Neuronal stem cell (in vitro differentiated cells): ENCODE data around the gene OR5I1.

Experiments used
- DNase-seq: peaks from one replicate; pipeline ENCODE4 v3.0.0-alpha.2; 2013; ENCODE audit warnings: low spot score
- H2AFZ ChIP-seq: one replicate; pipeline ENCODE4 v1.6.1; 2013; ENCODE audit warnings: mild to moderate bottlenecking, low read length, inconsistent platforms
- H2AK5ac ChIP-seq: 2 replicates; pipeline ENCODE4 v1.6.1; 2013; ENCODE audit warnings: low read depth, mild to moderate bottlenecking, inconsistent platforms, low read length, moderate library complexity, mixed read lengths
- H2BK120ac ChIP-seq: 2 replicates; pipeline ENCODE4 v1.6.1; 2013; ENCODE audit warnings: low read depth, mild to moderate bottlenecking, inconsistent platforms, low read length, moderate library complexity, mixed read lengths
- H2BK12ac ChIP-seq: one replicate; pipeline ENCODE4 v1.6.1; 2013; ENCODE audit warnings: low read length, inconsistent platforms
- H2BK15ac ChIP-seq: 2 replicates; pipeline ENCODE4 v1.6.1; 2013; ENCODE audit warnings: mild to moderate bottlenecking, low read length, inconsistent platforms, mixed read lengths
- H2BK5ac ChIP-seq: one replicate; pipeline ENCODE4 v1.6.1; 2013; ENCODE audit warnings: inconsistent platforms, mild to moderate bottlenecking, low read length, moderate library complexity
- H3K14ac ChIP-seq: one replicate; pipeline ENCODE4 v1.6.1; 2013; ENCODE audit warnings: low read length, inconsistent platforms
- H3K18ac ChIP-seq: 2 replicates; pipeline ENCODE4 v1.6.1; 2013; ENCODE audit warnings: low read length, inconsistent platforms
- H3K23ac ChIP-seq: 2 replicates; pipeline ENCODE4 v1.6.1; 2013; ENCODE audit warnings: low read depth, mild to moderate bottlenecking, mixed read lengths, low read length, inconsistent platforms; ENCODE audit not compliant: poor library complexity
- H3K27ac ChIP-seq: replicated peaks from 3 replicates; pipeline ENCODE4 v1.5.1; 2013; ENCODE audit warnings: low read length, inconsistent platforms
- H3K27me3 ChIP-seq, 3 experiments: 2 replicates each; pipeline ENCODE4 v1.6.1; 2013; ENCODE audit warnings: low read length in 3 of 3, mild to moderate bottlenecking in 2 of 3, inconsistent platforms in 1 of 3, low read depth in 1 of 3, mixed read lengths in 1 of 3, moderate library complexity in 1 of 3; ENCODE audit not compliant: control insufficient read depth in 3 of 3, insufficient read depth in 3 of 3
- H3K36me3 ChIP-seq, 2 donors: replicated peaks in 1 of 2; 2 replicates each; pipeline ENCODE4 v1.6.1; 2013; ENCODE audit warnings: low read length in 2 of 2; ENCODE audit not compliant: control insufficient read depth in 2 of 2, insufficient read depth in 2 of 2
- H3K4ac ChIP-seq: 2 replicates; pipeline ENCODE4 v1.6.1; 2013; ENCODE audit warnings: inconsistent platforms, mild to moderate bottlenecking, low read length, moderate library complexity
- H3K4me1 ChIP-seq, 2 donors: 1 replicate in 1 of 2; 2 replicates in 1 of 2; pipeline ENCODE4 v1.6.1; 2013; ENCODE audit warnings: low read length in 2 of 2, low read depth in 1 of 2; ENCODE audit not compliant: control insufficient read depth in 2 of 2, insufficient read depth in 1 of 2
- H3K4me2 ChIP-seq: one replicate; pipeline ENCODE4 v1.6.1; 2013; ENCODE audit warnings: mild to moderate bottlenecking, low read length, inconsistent platforms; ENCODE audit not compliant: insufficient read depth, poor library complexity, severe bottlenecking
- H3K4me3 ChIP-seq, 2 donors: 2 replicates each; pipeline ENCODE4 v1.5.1; 2013; ENCODE audit warnings: low read length in 2 of 2, mild to moderate bottlenecking in 2 of 2, inconsistent platforms in 1 of 2, moderate library complexity in 1 of 2
- H3K79me1 ChIP-seq: one replicate; pipeline ENCODE4 v1.6.1; 2013; ENCODE audit warnings: low read depth, mild to moderate bottlenecking, inconsistent platforms, low read length, moderate library complexity
- H3K9ac ChIP-seq: one replicate; pipeline ENCODE4 v1.6.1; 2013; ENCODE audit warnings: mild to moderate bottlenecking, low read depth, low read length, inconsistent platforms; ENCODE audit not compliant: poor library complexity
- H3K9me3 ChIP-seq, 2 donors: replicated peaks in 1 of 2; 2 replicates each; pipeline versions ENCODE3 to v1.6.1; 2013; ENCODE audit warnings: low read length in 2 of 2, mild to moderate bottlenecking in 2 of 2, inconsistent platforms in 1 of 2, low read depth in 1 of 2, mixed read lengths in 1 of 2, moderate library complexity in 1 of 2; ENCODE audit not compliant: control insufficient read depth in 2 of 2, insufficient read depth in 1 of 2
- H4K8ac ChIP-seq: one replicate; pipeline ENCODE4 v1.6.1; 2013; ENCODE audit warnings: low read depth, mild to moderate bottlenecking, inconsistent platforms, low read length, moderate library complexity
- H4K91ac ChIP-seq: one replicate; pipeline ENCODE4 v1.6.1; 2013; ENCODE audit warnings: low read length, low read depth, mild to moderate bottlenecking, inconsistent platforms; ENCODE audit not compliant: poor library complexity
- WGBS, 2 donors: extraction: QIAGEN DNeasy Blood & Tissue Kit; methylation state at CpG; one replicate each; pipeline ENCODE4 v1.1.7; 2013; ENCODE audit warnings: missing lambda C conversion rate in 2 of 2, mixed read lengths in 1 of 2; ENCODE audit not compliant: insufficient read length in 2 of 2, insufficient replicate concordance in 1 of 2; ENCODE audit errors: extremely low coverage in 2 of 2; 5-methylcytosine and 5-hydroxymethylcytosine counted together

OR5I1 gene

DNA sequence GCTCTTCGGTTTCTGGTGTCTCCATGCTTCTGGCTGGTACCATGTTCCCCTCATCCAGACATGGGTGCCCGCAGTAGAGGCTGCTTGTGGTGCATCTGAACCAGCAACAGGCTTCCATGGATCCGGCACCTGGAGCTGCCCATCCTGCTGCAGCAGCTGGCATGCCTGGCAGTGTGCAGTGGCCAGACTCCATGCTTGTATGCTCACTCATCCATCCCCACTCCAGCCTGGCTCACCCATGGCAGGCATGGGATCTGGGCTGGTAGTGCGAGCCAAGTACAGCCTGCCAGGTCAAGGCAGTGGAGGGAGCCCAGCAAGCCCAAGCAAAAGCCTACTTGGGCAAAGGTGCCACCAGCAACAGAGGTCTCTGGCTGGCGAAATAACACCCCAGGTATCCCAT, 15.7 kb downstream of the OR5I1 start:
- H2BK5ac ChIP-seq = no peak overlapping the region
- H3K18ac ChIP-seq = peak overlapping the region; percentile 57
- no peak overlapping the region for H2BK15ac ChIP-seq
- H3K36me3 ChIP-seq = no peaks in the 10 kb centered on the region
- no peaks in the 10 kb centered on the region for H3K4me1 ChIP-seq
- H3K23ac ChIP-seq = no peak overlapping the region
- H4K8ac ChIP-seq = no peak overlapping the region
- no peak overlapping the region for H2AK5ac ChIP-seq
- no peak overlapping the region for H2BK120ac ChIP-seq
- no peak overlapping the region for H4K91ac ChIP-seq
- H2AFZ ChIP-seq = no peak overlapping the region
- no peak overlapping the region for H3K4ac ChIP-seq
- H3K27ac ChIP-seq = no peak overlapping the region
- no peak overlapping the region for H2BK12ac ChIP-seq
- H3K14ac ChIP-seq = no peak overlapping the region
- peaks cover 0 to 3% of the 10 kb centered on the region in 2 donors for H3K9me3 ChIP-seq
- no peak for DNase-seq
- no peaks in the 10 kb centered on the region for H3K79me1 ChIP-seq
- H3K4me2 ChIP-seq = no peak overlapping the region
- H3K27me3 ChIP-seq = no peaks in the 10 kb centered on the region
- no CpG with 5 or more reads among the region's 5 CpGs for WGBS, 2 donors
- H3K9ac ChIP-seq = peak overlapping the region; percentile 60
- H3K4me3 ChIP-seq = no peak overlapping the region

DNA sequence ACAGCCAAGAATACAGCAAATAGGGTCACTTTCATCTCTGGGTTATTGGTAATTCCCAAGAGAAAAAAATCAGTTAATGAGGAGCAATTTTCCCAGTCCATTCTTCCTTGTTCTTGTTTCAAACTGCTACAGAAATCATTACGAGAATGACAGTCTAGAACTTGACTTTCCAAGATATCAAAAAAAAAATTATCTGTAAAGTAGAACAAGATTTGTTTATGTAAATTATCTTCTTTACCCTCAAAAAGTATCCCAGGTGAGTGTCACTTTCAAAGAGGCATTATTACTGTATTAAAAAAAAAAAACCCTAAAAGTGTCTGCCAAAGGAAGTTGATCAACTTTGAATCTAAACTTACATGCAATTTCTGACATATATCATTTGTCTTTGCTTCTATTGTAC, 21.7 kb downstream of the OR5I1 start, which contains the start of gene OR5W2:
TSS of gene OR5W2 (minus strand) at position 101 of the 400 bp plus-strand sequence. CDS start at position 101, 0 bp downstream.
- H3K4ac ChIP-seq = no peak within 1 kb of the TSS
- no peak within 1 kb of the TSS for H3K23ac ChIP-seq
- H4K8ac ChIP-seq = no peak within 1 kb of the TSS
- H3K79me1 ChIP-seq = no peaks in the 10 kb centered on the region
- H3K9me3 ChIP-seq = peaks cover 0 to 2% of the 10 kb centered on the region in 2 donors
- no peak within 1 kb of the TSS for H3K4me2 ChIP-seq
- no peak within 1 kb of the TSS for H2BK5ac ChIP-seq
- no peak within 1 kb of the TSS for H2AFZ ChIP-seq
- no peak within 1 kb of the TSS for H3K14ac ChIP-seq
- no CpG with 5 or more reads among the region's 1 CpG for WGBS, 2 donors
- DNase-seq = no peak
- H3K4me3 ChIP-seq = no peak within 1 kb of the TSS
- H3K27me3 ChIP-seq = no peaks in the 10 kb centered on the region
- H2AK5ac ChIP-seq = no peak within 1 kb of the TSS
- no peak within 1 kb of the TSS for H2BK12ac ChIP-seq
- H2BK15ac ChIP-seq = no peak within 1 kb of the TSS
- no peak within 1 kb of the TSS for H3K18ac ChIP-seq
- no peak within 1 kb of the TSS for H4K91ac ChIP-seq
- H2BK120ac ChIP-seq = no peak within 1 kb of the TSS
- H3K27ac ChIP-seq = no peak within 1 kb of the TSS
- H3K36me3 ChIP-seq = no peaks in the 10 kb centered on the region
- H3K4me1 ChIP-seq = no peaks in the 10 kb centered on the region
- H3K9ac ChIP-seq = no peak within 1 kb of the TSS

DNA sequence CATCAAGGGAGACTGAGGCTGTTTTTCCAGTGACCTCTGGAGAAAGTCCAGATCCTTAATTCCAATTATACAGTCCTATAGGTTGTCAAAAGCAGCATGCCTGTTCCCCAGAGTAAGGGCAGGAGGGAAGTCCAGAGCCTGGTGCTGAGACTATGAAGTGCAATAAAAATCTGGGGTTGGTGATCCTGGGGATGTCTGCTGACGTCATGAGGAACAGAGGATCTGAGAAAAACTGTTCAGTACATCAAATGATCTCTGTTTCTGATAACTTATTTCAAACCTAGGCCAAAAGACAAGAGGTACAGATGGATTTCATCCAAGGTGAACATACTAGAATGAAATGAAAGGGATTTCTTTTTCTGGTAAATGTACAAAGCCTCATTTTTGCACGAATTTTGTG, 33.9 kb downstream of the OR5I1 start:
- no peak overlapping the region for H4K91ac ChIP-seq
- H2BK5ac ChIP-seq = no peak overlapping the region
- H3K4me2 ChIP-seq = no peak overlapping the region
- no peak overlapping the region for H4K8ac ChIP-seq
- no peak overlapping the region for H3K9ac ChIP-seq
- H3K4me1 ChIP-seq = no peaks in the 10 kb centered on the region
- no peak overlapping the region for H3K23ac ChIP-seq
- no CpG with 5 or more reads among the region's 2 CpGs for WGBS, 2 donors
- no peaks in the 10 kb centered on the region for H3K79me1 ChIP-seq
- H3K4me3 ChIP-seq = no peak overlapping the region
- no peak overlapping the region for H3K18ac ChIP-seq
- H3K14ac ChIP-seq = no peak overlapping the region
- H2BK120ac ChIP-seq = no peak overlapping the region
- no peak for DNase-seq
- H3K36me3 ChIP-seq = no peaks in the 10 kb centered on the region
- H2BK12ac ChIP-seq = no peak overlapping the region
- H3K27ac ChIP-seq = no peak overlapping the region
- no peak overlapping the region for H2AK5ac ChIP-seq
- H2AFZ ChIP-seq = no peak overlapping the region
- no peak overlapping the region for H2BK15ac ChIP-seq
- no peaks in the 10 kb centered on the region for H3K27me3 ChIP-seq
- no peaks in the 10 kb centered on the region for H3K9me3 ChIP-seq
- H3K4ac ChIP-seq = no peak overlapping the region

DNA sequence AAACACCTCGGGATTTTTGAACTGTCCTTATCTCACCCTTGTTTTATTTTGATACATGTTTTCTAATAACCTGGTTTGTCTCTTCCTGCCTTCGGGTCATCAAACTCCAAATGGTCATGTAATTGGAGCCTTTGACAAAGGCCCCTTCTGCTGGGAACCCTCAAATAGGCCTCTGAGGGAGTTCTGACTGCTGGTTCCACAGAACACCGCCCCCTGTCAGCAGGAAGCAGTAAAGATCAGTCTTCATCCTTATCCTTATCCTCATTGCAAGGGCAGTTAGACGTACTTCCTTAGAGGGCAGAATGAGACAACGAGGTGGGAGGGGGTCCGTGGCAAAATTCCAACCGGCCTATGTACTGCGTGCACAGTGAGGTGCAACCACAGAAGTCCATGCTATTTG, 41.0 kb downstream of the OR5I1 start:
- no peak overlapping the region for H4K8ac ChIP-seq

More for the DNA sequence above, 41.0 kb downstream of the OR5I1 start:
- Histone ChIP-seq H3K14ac (no peak overlapping the region), H4K91ac (no peak overlapping the region), H3K9me3 (peaks cover 0 to 5% of the 10 kb centered on the region in 2 donors), H3K4me1 (no peaks in the 10 kb centered on the region), H3K9ac (no peak overlapping the region), H3K27ac (no peak overlapping the region), H2BK5ac (no peak overlapping the region), H2BK120ac (no peak overlapping the region), H3K27me3 (no peaks in the 10 kb centered on the region), H3K23ac (no peak overlapping the region), H2BK15ac (no peak overlapping the region), H3K18ac (no peak overlapping the region), H3K36me3 (no peaks in the 10 kb centered on the region), H2BK12ac (no peak overlapping the region), H3K4me3 (no peak overlapping the region), H3K79me1 (no peaks in the 10 kb centered on the region), H2AK5ac (no peak overlapping the region), H2AFZ (no peak overlapping the region), H3K4ac (no peak overlapping the region), H3K4me2 (no peak overlapping the region)
- DNase-seq = no peak
- WGBS, 2 donors = no CpG with 5 or more reads among the region's 8 CpGs
